ENCODE data around the gene ITFG1.
"Not testable (repeated sequence)": the region's sequence is repeated elsewhere in the genome, so short reads cannot be mapped to it uniquely, and the experiment has no call there.

Gene ITFG1

GRCh38 chr16:47473004-47473403 is 12.1 kb upstream of the ITFG1 start:
- DNase-seq: not testable (repeated sequence)

- DNase-seq: no peak
Measured at GRCh38 chr16:47470810-47471209, 9.9 kb upstream of the ITFG1 start.

- no peak for DNase-seq
Measured at GRCh38 chr16:47470211-47470610, 9.3 kb upstream of the ITFG1 start.

- DNase-seq: no peak
Measured at GRCh38 chr16:47469227-47469626, 8.4 kb upstream of the ITFG1 start.

- not testable (repeated sequence) for DNase-seq
Measured at GRCh38 chr16:47468070-47468689, 7.3 kb upstream of the ITFG1 start.

- no peak for DNase-seq
Measured at GRCh38 chr16:47467501-47467900, 6.6 kb upstream of the ITFG1 start.

GRCh38 chr16:47465919-47466630 is 5.2 kb upstream of the ITFG1 start:
- no peak for DNase-seq

- no peak for DNase-seq
Measured at GRCh38 chr16:47463771-47464624, 3.1 kb upstream of the ITFG1 start.

- no peak for DNase-seq
Measured at GRCh38 chr16:47461598-47462266, 869 bp upstream of the ITFG1 start.

- no peak for DNase-seq
Measured at GRCh38 chr16:47460359-47460710, 528 bp downstream of the ITFG1 start.

- DNase-seq: no peak
Measured at GRCh38 chr16:47459603-47460002, 1.3 kb downstream of the ITFG1 start.

- no peak for DNase-seq
Measured at GRCh38 chr16:47458331-47458730, 2.5 kb downstream of the ITFG1 start.

GRCh38 chr16:47449788-47450187 is 11.1 kb downstream of the ITFG1 start:
- no peak for DNase-seq

- DNase-seq: no peak
Measured at GRCh38 chr16:47448830-47449575, 11.9 kb downstream of the ITFG1 start.

GRCh38 chr16:47446431-47446830 is 14.4 kb downstream of the ITFG1 start:
- no peak for DNase-seq

- not testable (repeated sequence) for DNase-seq
Measured at GRCh38 chr16:47442884-47443283, 18.0 kb downstream of the ITFG1 start.

- not testable (repeated sequence) for DNase-seq
Measured at GRCh38 chr16:47440066-47440465, 20.8 kb downstream of the ITFG1 start.

- DNase-seq: not testable (repeated sequence)
Measured at GRCh38 chr16:47434274-47434673, 26.6 kb downstream of the ITFG1 start.

- no peak for DNase-seq
Measured at GRCh38 chr16:47431960-47432359, 28.9 kb downstream of the ITFG1 start.

GRCh38 chr16:47426806-47427205 is 34.1 kb downstream of the ITFG1 start:
- no peak for DNase-seq

GRCh38 chr16:47424846-47425245 is 36.0 kb downstream of the ITFG1 start:
- DNase-seq: no peak

- DNase-seq: no peak
Measured at GRCh38 chr16:47416869-47417268, 44.0 kb downstream of the ITFG1 start.
